NT2/D1 (cell line): ENCODE measurements around the gene BMERB1.

Source experiments
- YY1 ChIP-seq: IDR thresholded peaks from 2 replicates; pipeline ENCODE4 v1.6.1; 2011; ENCODE audit not compliant: insufficient read length, insufficient read depth
- ZNF274 ChIP-seq: IDR thresholded peaks from 2 replicates; pipeline ENCODE4 v1.6.1; 2011; ENCODE audit warnings: mild to moderate bottlenecking, low read depth, low read length

- TF ChIP-seq YY1 (no peak), ZNF274 (no peak)
Measured at GRCh38 chr16:15399317-15399716, 35.1 kb upstream of the BMERB1 start.
